Progenitor cell of endocrine pancreas (in vitro differentiated cells): ENCODE results near the gene ANGPTL4. TPM values are rescaled to one million over a fixed set of nuclear protein-coding genes. Genes with fewer than 3 reads are reported as not detected.

ENCODE experiments used
- DNase-seq: peaks from one replicate; pipeline ENCODE4 v3.0.0; 2021; ENCODE audit warnings: low spot score; ENCODE audit not compliant: unreplicated experiment
- H3K27ac Mint-ChIP-seq: 2 replicates; pipeline ENCODE4 v1.8.0; 2021; ENCODE audit warnings: mild to moderate bottlenecking, moderate library complexity, mixed read lengths
- H3K27me3 Mint-ChIP-seq: 2 replicates; pipeline ENCODE4 v1.8.0; 2021; ENCODE audit warnings: mixed read lengths
- H3K36me3 Mint-ChIP-seq: 2 replicates; pipeline ENCODE4 v1.8.0; 2022; ENCODE audit warnings: mixed read lengths; ENCODE audit not compliant: insufficient read depth
- H3K4me1 Mint-ChIP-seq: 2 replicates; pipeline ENCODE4 v1.8.0; 2021; ENCODE audit warnings: low read depth, mixed read lengths
- H3K4me3 Mint-ChIP-seq: 2 replicates; pipeline ENCODE4 v1.8.0; 2021; ENCODE audit warnings: low read depth, mild to moderate bottlenecking, moderate library complexity, mixed read lengths
- H3K9me3 Mint-ChIP-seq: 2 replicates; pipeline ENCODE4 v1.8.0; 2021; ENCODE audit warnings: low read depth, mixed read lengths
- CTCF ChIP-seq: fragments of 200-600 bp; sonication (generic); IDR thresholded peaks from one replicate; pipeline ENCODE4 v1.5.0; 2021; ENCODE audit warnings: antibody characterized with exemption, mild to moderate bottlenecking; ENCODE audit not compliant: unreplicated experiment
- total RNA-seq: library from RNA; stranded (reverse); gene quantifications from 2 replicates; pipeline ENCODE4 v1.2.1, GENCODE V29; 2021

The ANGPTL4 gene
- total RNA-seq, 1 donor from 2014 or later = 0.77 TPM

- peaks cover 6% of the 10 kb centered on the region for H3K36me3 Mint-ChIP-seq
- H3K4me3 Mint-ChIP-seq = no peak overlapping the region
- peaks cover 17% of the 10 kb centered on the region for H3K4me1 Mint-ChIP-seq
- H3K27me3 Mint-ChIP-seq = peaks cover 16% of the 10 kb centered on the region
- TF ChIP-seq CTCF = no peak
- DNase-seq = no peak
- peaks cover 4% of the 10 kb centered on the region for H3K9me3 Mint-ChIP-seq
- no peak overlapping the region for H3K27ac Mint-ChIP-seq
Observed at GRCh38 chr19:8324186-8325050, 39.5 kb upstream of the ANGPTL4 start.

DNA sequence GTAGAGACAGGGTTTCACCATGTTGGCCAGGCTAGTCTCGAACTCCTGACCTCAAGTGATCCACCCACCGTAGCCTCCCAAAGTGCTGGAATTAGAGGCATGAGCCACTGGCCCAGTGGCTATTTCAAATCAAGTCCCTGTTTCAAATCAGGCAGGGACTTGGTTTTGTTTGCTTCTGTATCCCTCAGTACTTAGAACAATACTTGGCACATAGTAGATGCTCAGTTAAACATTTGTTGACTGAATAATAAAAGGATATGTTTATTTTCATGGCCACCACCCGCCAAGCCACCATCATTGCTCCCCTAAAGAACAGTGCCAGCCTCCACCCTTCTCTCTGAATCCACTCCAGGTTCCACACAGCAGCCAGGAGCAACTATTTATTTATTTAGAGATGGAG is 38.5 kb upstream of the ANGPTL4 start:
- peaks cover 5% of the 10 kb centered on the region for H3K36me3 Mint-ChIP-seq

GRCh38 chr19:8329996-8330395 is 34.0 kb upstream of the ANGPTL4 start:
- H3K9me3 Mint-ChIP-seq = peaks cover 4% of the 10 kb centered on the region
- H3K27me3 Mint-ChIP-seq = peaks cover 49% of the 10 kb centered on the region
- H3K4me1 Mint-ChIP-seq = no peaks in the 10 kb centered on the region
- peaks cover 2% of the 10 kb centered on the region for H3K36me3 Mint-ChIP-seq
- no peak for DNase-seq
- H3K27ac Mint-ChIP-seq = no peak overlapping the region
- no peak overlapping the region for H3K4me3 Mint-ChIP-seq
- TF ChIP-seq CTCF = no peak

More for the DNA sequence above, 38.5 kb upstream of the ANGPTL4 start:
- H3K4me3 Mint-ChIP-seq = no peak overlapping the region
- H3K27me3 Mint-ChIP-seq = peaks cover 24% of the 10 kb centered on the region
- DNase-seq = no peak
- H3K9me3 Mint-ChIP-seq = peaks cover 4% of the 10 kb centered on the region
- TF ChIP-seq CTCF = no peak
- peak overlapping the region; percentile 20 for H3K27ac Mint-ChIP-seq
- peaks cover 12% of the 10 kb centered on the region for H3K4me1 Mint-ChIP-seq

GRCh38 chr19:8331263-8331845 is 32.6 kb upstream of the ANGPTL4 start:
- Mint-ChIP-seq H3K27ac (no peak overlapping the region), H3K27me3 (peaks cover 55% of the 10 kb centered on the region), H3K36me3 (peaks cover 2% of the 10 kb centered on the region), H3K4me1 (no peaks in the 10 kb centered on the region), H3K9me3 (peaks cover 4% of the 10 kb centered on the region), H3K4me3 (no peak overlapping the region)
- DNase-seq = no peak
- TF ChIP-seq CTCF = no peak

- no peaks in the 10 kb centered on the region for H3K4me1 Mint-ChIP-seq
- no peak overlapping the region for H3K27ac Mint-ChIP-seq
- DNase-seq = no peak
- H3K9me3 Mint-ChIP-seq = no peaks in the 10 kb centered on the region
- TF ChIP-seq CTCF = no peak
- no peak overlapping the region for H3K4me3 Mint-ChIP-seq
- peaks cover 56% of the 10 kb centered on the region for H3K27me3 Mint-ChIP-seq
- H3K36me3 Mint-ChIP-seq = no peaks in the 10 kb centered on the region
Observed at GRCh38 chr19:8332976-8333766, 30.8 kb upstream of the ANGPTL4 start.
